ENCODE results near the gene SUSD6.
"Not testable (repeated sequence)": the region's sequence is repeated elsewhere in the genome, so short reads cannot be mapped to it uniquely, and the experiment has no call there.

SUSD6 gene

DNA sequence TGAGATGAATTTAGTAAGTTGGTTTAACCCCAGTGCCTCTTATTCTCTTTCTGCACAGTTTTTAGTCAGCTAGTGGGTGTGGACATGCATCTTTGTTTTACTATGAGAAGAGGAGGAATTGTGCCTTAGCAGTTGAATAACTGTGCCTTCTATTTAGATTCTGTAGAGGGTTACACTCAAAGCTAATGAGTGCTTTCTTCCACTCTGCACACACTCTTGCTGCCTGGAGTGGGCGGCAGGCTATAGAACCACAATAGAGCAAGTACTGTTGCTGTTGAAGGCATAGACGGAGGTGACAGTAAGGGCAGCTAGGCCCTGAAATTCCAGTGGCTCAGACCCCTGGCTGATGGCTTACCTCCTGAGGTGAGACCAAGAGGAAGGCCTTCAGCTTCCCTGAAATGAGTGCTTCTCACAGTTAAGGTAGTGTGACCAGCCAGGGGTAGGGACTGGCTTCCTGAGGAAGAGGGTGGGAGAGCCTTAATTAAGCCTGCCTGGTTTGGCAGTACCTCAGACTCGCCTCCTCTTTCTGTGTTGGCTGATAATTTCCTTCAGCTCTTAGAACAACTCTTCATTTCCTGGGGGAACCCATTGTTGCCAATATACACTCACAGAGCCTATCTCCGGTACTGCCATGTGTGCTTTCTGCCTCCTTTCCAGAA is 24.7 kb downstream of the SUSD6 start:
- no peak for DNase-seq (ENCODE audit: low read depth)
- no peak for TF ChIP-seq CTCF (IDR thresholded peaks at IDR 0.05; ENCODE audit: insufficient read depth, low read depth, low read length, missing control alignments)
- H3K4me3 ChIP-seq (ENCODE audit: low read length), result no peak overlapping the region

GRCh38 chr14:69636718-69637480 is 25.5 kb downstream of the SUSD6 start:
- H3K4me3 ChIP-seq (ENCODE audit: low read length), result no peak overlapping the region
- TF ChIP-seq CTCF (IDR thresholded peaks at IDR 0.05; ENCODE audit: insufficient read depth, low read depth, low read length, missing control alignments), result no peak
- no peak for DNase-seq (ENCODE audit: low read depth)

- no peak overlapping the region for H3K4me3 ChIP-seq (ENCODE audit: low read length)
- DNase-seq (ENCODE audit: low read depth), result no peak
- no peak for TF ChIP-seq CTCF (IDR thresholded peaks at IDR 0.05; ENCODE audit: insufficient read depth, low read depth, low read length, missing control alignments)
Observed at GRCh38 chr14:69637503-69638031, 26.2 kb downstream of the SUSD6 start.

DNA sequence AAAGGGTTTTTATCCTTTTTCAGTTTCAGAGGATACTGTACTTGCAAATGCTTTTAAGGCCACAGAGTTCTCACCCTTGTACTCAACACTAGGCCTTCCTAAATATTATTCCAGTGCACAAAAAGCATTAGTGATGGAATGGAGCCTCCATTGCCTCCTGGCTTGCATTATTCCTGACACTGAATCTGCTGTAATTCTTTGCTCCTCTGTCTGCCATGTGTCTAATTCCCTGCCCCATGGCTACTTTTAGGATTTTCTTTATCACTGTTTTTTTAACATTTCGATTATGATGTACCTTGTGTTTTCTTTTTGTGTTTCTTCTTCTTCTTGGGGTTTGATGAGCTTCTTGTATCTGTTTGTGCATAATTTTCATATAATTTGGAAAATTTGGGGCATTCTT is 29.5 kb downstream of the SUSD6 start:
- no peak for DNase-seq (ENCODE audit: low read depth)
- no peak for TF ChIP-seq CTCF (IDR thresholded peaks at IDR 0.05; ENCODE audit: insufficient read depth, low read depth, low read length, missing control alignments)
- no peak overlapping the region for H3K4me3 ChIP-seq (ENCODE audit: low read length)

DNA sequence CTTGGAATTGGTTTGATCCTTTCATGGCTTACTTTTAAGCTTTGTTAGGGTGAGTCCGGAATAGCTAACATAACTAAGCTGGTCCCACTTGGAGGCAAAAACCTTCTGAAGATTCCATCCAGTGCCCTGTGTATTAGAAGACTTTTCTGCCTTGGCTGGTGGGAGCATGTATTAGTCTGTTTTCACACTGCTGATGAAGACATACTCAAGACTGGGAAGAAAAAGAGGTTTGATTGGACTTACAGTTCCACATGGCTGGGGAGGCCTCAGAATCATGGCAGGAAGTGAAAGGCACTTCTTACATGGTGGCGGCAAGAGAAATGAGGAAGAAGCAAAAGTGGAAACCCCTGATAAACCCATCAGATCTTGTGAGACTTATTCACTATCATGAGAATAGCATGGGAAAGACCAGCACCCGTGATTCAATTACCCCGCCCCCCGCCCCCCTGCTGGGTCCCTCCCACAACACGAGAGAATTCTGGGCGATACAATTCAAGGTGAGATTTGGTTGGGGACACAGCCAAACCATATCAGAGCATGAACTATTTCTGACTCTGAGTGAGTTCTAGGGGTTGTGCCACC is 30.9 kb downstream of the SUSD6 start:
- H3K4me3 ChIP-seq (ENCODE audit: low read length); DNase-seq (ENCODE audit: low read depth): not testable (repeated sequence)

- no peak overlapping the region for H3K4me3 ChIP-seq (ENCODE audit: low read length)
- TF ChIP-seq CTCF (IDR thresholded peaks at IDR 0.05; ENCODE audit: insufficient read depth, low read depth, low read length, missing control alignments), result no peak
- DNase-seq (ENCODE audit: low read depth), result peak; percentile 99
Observed at GRCh38 chr14:69643430-69644200, 32.2 kb downstream of the SUSD6 start.

DNA sequence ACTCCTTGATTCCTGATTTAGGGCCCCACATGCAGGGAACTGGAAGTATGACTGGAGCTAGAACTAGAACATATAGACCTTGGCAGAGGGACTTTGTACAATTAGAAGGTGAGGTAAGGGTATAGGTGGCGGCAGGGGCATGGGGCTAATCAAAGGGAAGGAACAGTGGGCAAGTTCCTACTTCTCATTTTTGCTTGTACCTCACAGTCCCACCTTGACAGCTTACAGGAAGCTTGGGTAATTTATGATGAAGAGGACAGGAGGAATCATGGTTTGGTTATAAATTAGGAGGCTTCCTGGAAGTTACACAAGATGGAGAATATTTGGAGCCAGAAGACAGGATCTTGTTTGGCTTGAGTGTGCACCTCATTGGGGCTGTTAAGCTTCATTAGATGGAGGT is 33.4 kb downstream of the SUSD6 start:
- TF ChIP-seq CTCF (IDR thresholded peaks at IDR 0.05; ENCODE audit: insufficient read depth, low read depth, low read length, missing control alignments), result no peak
- DNase-seq (ENCODE audit: low read depth), result no peak
- no peak overlapping the region for H3K4me3 ChIP-seq (ENCODE audit: low read length)
